GM19324 (cell line): ENCODE measurements around the gene KLHL42.
"Not testable (repeated sequence)": the region's sequence is repeated elsewhere in the genome, so short reads cannot be mapped to it uniquely, and the experiment has no call there.

ENCODE experiments used
- ATAC-seq: cut with Tn5 transposase; IDR thresholded peaks from one replicate; pipeline ENCODE4 v1.9.1; 2021; ENCODE audit warnings: mild to moderate bottlenecking, moderate library complexity; ENCODE audit not compliant: unreplicated experiment, low FRiP score

KLHL42 gene

GRCh38 chr12:27814411-27814810 lies 34.4 kb downstream of the KLHL42 start:
- no peak for ATAC-seq

GRCh38 chr12:27814851-27815591 lies 35.0 kb downstream of the KLHL42 start:
- no peak for ATAC-seq

GRCh38 chr12:27817766-27818165 lies 37.7 kb downstream of the KLHL42 start:
- ATAC-seq = no peak

- ATAC-seq = no peak
Measured at GRCh38 chr12:27818401-27818918, 38.4 kb downstream of the KLHL42 start.

- ATAC-seq = no peak
Measured at GRCh38 chr12:27820564-27820963, 40.5 kb downstream of the KLHL42 start.

- ATAC-seq = no peak
Measured at GRCh38 chr12:27821259-27821973, 41.4 kb downstream of the KLHL42 start.

GRCh38 chr12:27822076-27822712 lies 42.2 kb downstream of the KLHL42 start:
- peak; percentile 61 for ATAC-seq

GRCh38 chr12:27823038-27823437 lies 43.0 kb downstream of the KLHL42 start:
- ATAC-seq = no peak

GRCh38 chr12:27824126-27824842 lies 44.3 kb downstream of the KLHL42 start:
- peak; percentile 59 for ATAC-seq

GRCh38 chr12:27826076-27826475 lies 46.0 kb downstream of the KLHL42 start:
- no peak for ATAC-seq

- ATAC-seq = no peak
Measured at GRCh38 chr12:27828196-27828595, 48.2 kb downstream of the KLHL42 start.

- ATAC-seq = no peak
Measured at GRCh38 chr12:27838543-27839185, 58.6 kb downstream of the KLHL42 start.

- no peak for ATAC-seq
Measured at GRCh38 chr12:27840229-27840999, 60.4 kb downstream of the KLHL42 start.

- no peak for ATAC-seq
Measured at GRCh38 chr12:27841392-27841882, 61.4 kb downstream of the KLHL42 start.

- ATAC-seq = no peak
Measured at GRCh38 chr12:27843714-27844245, 63.7 kb downstream of the KLHL42 start.

GRCh38 chr12:27844366-27845090 lies 64.5 kb downstream of the KLHL42 start:
- ATAC-seq = no peak

GRCh38 chr12:27845187-27845586 lies 65.2 kb downstream of the KLHL42 start:
- ATAC-seq = no peak

- ATAC-seq = not testable (repeated sequence)
Measured at GRCh38 chr12:27845706-27846105, 65.7 kb downstream of the KLHL42 start.
